CD4-positive, alpha-beta memory T cell (primary cell): ENCODE measurements around the gene PRPF40A. TPM values are rescaled to one million over a fixed set of nuclear protein-coding genes. Genes with fewer than 3 reads are reported as not detected.

Source experiments
- CTCF ChIA-PET: fragments of 350-600 bp; sonication (Branson Sonifier 250); formaldehyde crosslinking; loops from one replicate; lab custom pipeline; 2021; ENCODE audit warnings: inconsistent platforms; ENCODE audit not compliant: partially characterized antibody; lab: Charles Lee
- POLR2A ChIA-PET: fragments of 350-600 bp; sonication (Branson Sonifier 250); formaldehyde crosslinking; loops from one replicate; lab custom pipeline; 2021; ENCODE audit not compliant: partially characterized antibody; lab: Charles Lee
- DNase-seq, 5 donors: peaks; one replicate each; pipeline versions ENCODE4 v3.0.0 to v3.0.0-alpha.2; 2020 to 2022; ENCODE audit warnings: mixed read lengths in 1 of 5
- H3K27ac ChIP-seq: one replicate; pipeline ENCODE4 v1.7.0; 2013; ENCODE audit warnings: low read depth, low read length
- H3K27me3 ChIP-seq: 2 replicates; pipeline ENCODE4 v1.7.0; 2013; ENCODE audit warnings: mild to moderate bottlenecking, low read length, moderate library complexity; ENCODE audit not compliant: insufficient read depth
- H3K36me3 ChIP-seq: 2 replicates; pipeline ENCODE4 v1.7.0; 2013; ENCODE audit warnings: mild to moderate bottlenecking, low read length, moderate library complexity; ENCODE audit not compliant: insufficient read depth
- H3K4me1 ChIP-seq: 2 replicates; pipeline ENCODE4 v1.7.0; 2013; ENCODE audit warnings: mild to moderate bottlenecking, low read length, moderate library complexity; ENCODE audit not compliant: insufficient read depth
- H3K4me3 ChIP-seq, 2 donors: one replicate each; pipeline ENCODE4 v1.7.0; 2013; ENCODE audit warnings: low read length in 2 of 2, mild to moderate bottlenecking in 1 of 2
- H3K9me3 ChIP-seq, 2 donors: one replicate each; pipeline ENCODE4 v1.7.0; 2013; ENCODE audit warnings: low read length in 2 of 2, control low read depth in 1 of 2; ENCODE audit not compliant: control insufficient read depth in 1 of 2
- H3K27ac Mint-ChIP-seq, 7 donors: one replicate each; pipeline ENCODE4 v1.8.0; 2020 to 2021; ENCODE audit warnings: mixed read lengths in 7 of 7, mild to moderate bottlenecking in 6 of 7, inconsistent platforms in 3 of 7, moderate library complexity in 3 of 7
- H3K27me3 Mint-ChIP-seq, 2 donors: one replicate each; pipeline ENCODE4 v1.8.0; 2020 to 2021; ENCODE audit warnings: mixed read lengths in 2 of 2
- H3K36me3 Mint-ChIP-seq, 2 donors: one replicate each; pipeline ENCODE4 v1.8.0; 2020 to 2021; ENCODE audit warnings: mixed read lengths in 2 of 2, inconsistent platforms in 1 of 2, mild to moderate bottlenecking in 1 of 2
- H3K4me1 Mint-ChIP-seq, 4 donors: one replicate each; pipeline ENCODE4 v1.8.0; 2020 to 2021; ENCODE audit warnings: mixed read lengths in 4 of 4, mild to moderate bottlenecking in 1 of 4
- H3K4me3 Mint-ChIP-seq, 8 donors: one replicate each; pipeline ENCODE4 v1.8.0; 2020 to 2021; ENCODE audit warnings: mixed read lengths in 8 of 8, mild to moderate bottlenecking in 7 of 8, moderate library complexity in 6 of 8, inconsistent platforms in 3 of 8
- H3K9me3 Mint-ChIP-seq, 8 donors: one replicate each; pipeline ENCODE4 v1.8.0; 2020 to 2021; ENCODE audit warnings: mixed read lengths in 8 of 8, mild to moderate bottlenecking in 5 of 8, inconsistent platforms in 3 of 8, moderate library complexity in 1 of 8
- intact Hi-C: fragments of 100-400 bp; cut with micrococcal nuclease; formaldehyde crosslinking; loops from one replicate; pipeline ENCODE4 v1.15.1; 2023
- polyA plus RNA-seq, 2 donors: library from polyadenylated mRNA; unstranded; fragments of 300-500 nt; fragmentation: Illumina TruSeq; gene quantifications; one replicate each; pipeline ENCODE4 v1.2.3, GENCODE V29; 2021
- total RNA-seq, 2 experiments: library from RNA; stranded (reverse); gene quantifications; one replicate each; pipeline ENCODE4 v1.2.3, GENCODE V29; 2021

The PRPF40A gene
- total and polyA plus RNA-seq, 4 experiments from 2014 or later = 70.5 to 129 (median 100) TPM

- Histone ChIP-seq H3K9me3 (no peaks in the 10 kb centered on the region), H3K36me3 (peaks cover 13% of the 10 kb centered on the region), H3K4me3 (no peak overlapping the region), H3K4me1 (peaks cover 6% of the 10 kb centered on the region), H3K27me3 (no peaks in the 10 kb centered on the region), H3K27ac (no peak overlapping the region)
- Mint-ChIP-seq H3K36me3 (peaks cover 33 to 45% of the 10 kb centered on the region in 2 donors), H3K27me3 (no peaks in the 10 kb centered on the region), H3K9me3 (no peaks in the 10 kb centered on the region), H3K4me3 (no peak overlapping the region), H3K4me1 (peaks cover 22 to 47% (median 38%) of the 10 kb centered on the region in 4 donors), H3K27ac (peak overlapping the region in 3 of 7 donors; percentile 19 to 68 (median 50))
- POLR2A ChIA-PET = no interaction called here
- no peak for DNase-seq
- intact Hi-C loops = loop anchor here (5.0 kb wide), 1 partner anchor 34 kb away; the partner anchor contains the start of genes ARL6IP6 and PRPF40A
- CTCF ChIA-PET = interaction anchor here (1.7 kb wide), 1 partner anchor 60 kb away, joined by 3 read pairs; no protein-coding TSS in a partner anchor
Observed at GRCh38 chr2:152683400-152683799, 33.9 kb downstream of the PRPF40A start.

GRCh38 chr2:152682663-152683062, 34.6 kb downstream of the PRPF40A start:
- DNase-seq = no peak
- H3K36me3 ChIP-seq = peaks cover 13% of the 10 kb centered on the region
- ChIA-PET POLR2A (no interaction called here), CTCF (interaction anchor here (0.6 to 1.7 kb wide), 2 partner anchors 60 to 499 kb away, joined by 3 read pairs; no protein-coding TSS in a partner anchor)
- intact Hi-C loops = loop anchor here (5.0 kb wide), 1 partner anchor 35 kb away; the partner anchor contains the start of genes ARL6IP6 and PRPF40A
- Mint-ChIP-seq H3K27me3 (no peaks in the 10 kb centered on the region), H3K27ac (peak overlapping the region in 1 of 7 donors; percentile 2), H3K36me3 (peaks cover 33 to 47% of the 10 kb centered on the region in 2 donors), H3K9me3 (no peaks in the 10 kb centered on the region), H3K4me1 (peaks cover 22 to 47% (median 36%) of the 10 kb centered on the region in 4 donors), H3K4me3 (no peak overlapping the region)
- peaks cover 6% of the 10 kb centered on the region for H3K4me1 ChIP-seq
- no peak overlapping the region for H3K27ac ChIP-seq
- no peak overlapping the region for H3K4me3 ChIP-seq
- no peaks in the 10 kb centered on the region for H3K9me3 ChIP-seq
- no peaks in the 10 kb centered on the region for H3K27me3 ChIP-seq

GRCh38 chr2:152678808-152679207, 38.5 kb downstream of the PRPF40A start:
- Histone ChIP-seq H3K4me1 (no peaks in the 10 kb centered on the region), H3K27me3 (no peaks in the 10 kb centered on the region), H3K9me3 (no peaks in the 10 kb centered on the region), H3K4me3 (no peak overlapping the region), H3K36me3 (peaks cover 23% of the 10 kb centered on the region), H3K27ac (no peak overlapping the region)
- intact Hi-C loops = no loop called here
- CTCF ChIA-PET = no interaction called here
- Mint-ChIP-seq H3K36me3 (peaks cover 44 to 69% of the 10 kb centered on the region in 2 donors), H3K9me3 (no peaks in the 10 kb centered on the region), H3K4me3 (no peak overlapping the region), H3K27ac (no peak overlapping the region), H3K27me3 (no peaks in the 10 kb centered on the region), H3K4me1 (peaks cover 4 to 18% (median 15%) of the 10 kb centered on the region in 4 donors)
- DNase-seq = no peak
- POLR2A ChIA-PET = no interaction called here

GRCh38 chr2:152676461-152676860, 40.8 kb downstream of the PRPF40A start:
- Mint-ChIP-seq H3K27ac (no peak overlapping the region), H3K4me1 (peaks cover 0 to 2% (median 2%) of the 10 kb centered on the region in 4 donors), H3K4me3 (no peak overlapping the region), H3K9me3 (no peaks in the 10 kb centered on the region), H3K27me3 (no peaks in the 10 kb centered on the region), H3K36me3 (peaks cover 50 to 76% of the 10 kb centered on the region in 2 donors)
- Histone ChIP-seq H3K9me3 (no peaks in the 10 kb centered on the region), H3K4me1 (no peaks in the 10 kb centered on the region), H3K27ac (no peak overlapping the region), H3K4me3 (no peak overlapping the region), H3K27me3 (no peaks in the 10 kb centered on the region), H3K36me3 (peaks cover 41% of the 10 kb centered on the region)
- intact Hi-C loops = no loop called here
- ChIA-PET CTCF (no interaction called here), POLR2A (no interaction called here)
- DNase-seq = no peak

GRCh38 chr2:152674334-152674733, 42.9 kb downstream of the PRPF40A start:
- Histone ChIP-seq H3K36me3 (peaks cover 46% of the 10 kb centered on the region), H3K4me1 (no peaks in the 10 kb centered on the region), H3K4me3 (no peak overlapping the region), H3K27ac (no peak overlapping the region), H3K9me3 (no peaks in the 10 kb centered on the region), H3K27me3 (no peaks in the 10 kb centered on the region)
- intact Hi-C loops = no loop called here
- Mint-ChIP-seq H3K36me3 (peaks cover 47 to 71% of the 10 kb centered on the region in 2 donors), H3K27me3 (no peaks in the 10 kb centered on the region), H3K4me1 (no peaks in the 10 kb centered on the region), H3K9me3 (no peaks in the 10 kb centered on the region), H3K4me3 (no peak overlapping the region), H3K27ac (peak overlapping the region in 2 of 7 donors; percentile 9 to 13)
- no peak for DNase-seq
- ChIA-PET CTCF (interaction anchor here (1.1 kb wide), 1 partner anchor 673 kb away, joined by 3 read pairs; no protein-coding TSS in a partner anchor), POLR2A (no interaction called here)

GRCh38 chr2:152664725-152665124, 52.5 kb downstream of the PRPF40A start:
- Mint-ChIP-seq H3K36me3 (peaks cover 56 to 83% of the 10 kb centered on the region in 2 donors), H3K9me3 (peaks cover 0 to 1% (median 0%) of the 10 kb centered on the region in 8 donors), H3K4me3 (no peak overlapping the region), H3K27ac (no peak overlapping the region), H3K4me1 (peaks cover 0 to 2% (median 0%) of the 10 kb centered on the region in 4 donors), H3K27me3 (no peaks in the 10 kb centered on the region)
- ChIA-PET POLR2A (no interaction called here), CTCF (no interaction called here)
- H3K9me3 ChIP-seq = no peaks in the 10 kb centered on the region
- H3K27ac ChIP-seq = no peak overlapping the region
- no peaks in the 10 kb centered on the region for H3K4me1 ChIP-seq
- peaks cover 78% of the 10 kb centered on the region for H3K36me3 ChIP-seq
- no peak for DNase-seq
- no peaks in the 10 kb centered on the region for H3K27me3 ChIP-seq
- intact Hi-C loops = no loop called here
- H3K4me3 ChIP-seq = no peak overlapping the region

- no peaks in the 10 kb centered on the region for H3K27me3 Mint-ChIP-seq
- DNase-seq = no peak
- H3K36me3 Mint-ChIP-seq = peaks cover 61 to 84% of the 10 kb centered on the region in 2 donors
- intact Hi-C loops = no loop called here
- CTCF ChIA-PET = interaction anchor here (0.8 to 1.4 kb wide), 3 partner anchors 13 to 635 kb away, joined by 3 to 6 read pairs (median 3); no protein-coding TSS in a partner anchor
- no peaks in the 10 kb centered on the region for H3K9me3 Mint-ChIP-seq
- POLR2A ChIA-PET = interaction anchor here (1.3 kb wide), 1 partner anchor 56 kb away, joined by 3 read pairs; the partner anchor contains the start of gene PRPF40A
- H3K4me1 Mint-ChIP-seq = peaks cover 0 to 2% (median 0%) of the 10 kb centered on the region in 4 donors
- H3K27ac ChIP-seq = no peak overlapping the region
- H3K4me3 ChIP-seq = no peak overlapping the region
- H3K4me3 Mint-ChIP-seq = no peak overlapping the region
- no peak overlapping the region for H3K27ac Mint-ChIP-seq
- no peaks in the 10 kb centered on the region for H3K9me3 ChIP-seq
- H3K4me1 ChIP-seq = no peaks in the 10 kb centered on the region
- peaks cover 80% of the 10 kb centered on the region for H3K36me3 ChIP-seq
- H3K27me3 ChIP-seq = no peaks in the 10 kb centered on the region
Observed at GRCh38 chr2:152661076-152661475, 56.2 kb downstream of the PRPF40A start.
